GM18907 (cell line): ENCODE results near the gene HMGXB3.

ENCODE experiments used
- ATAC-seq: cut with Tn5 transposase; IDR thresholded peaks from one replicate; pipeline ENCODE4 v1.9.1; 2021; ENCODE audit warnings: mild to moderate bottlenecking, moderate library complexity; ENCODE audit not compliant: unreplicated experiment

HMGXB3 gene

DNA sequence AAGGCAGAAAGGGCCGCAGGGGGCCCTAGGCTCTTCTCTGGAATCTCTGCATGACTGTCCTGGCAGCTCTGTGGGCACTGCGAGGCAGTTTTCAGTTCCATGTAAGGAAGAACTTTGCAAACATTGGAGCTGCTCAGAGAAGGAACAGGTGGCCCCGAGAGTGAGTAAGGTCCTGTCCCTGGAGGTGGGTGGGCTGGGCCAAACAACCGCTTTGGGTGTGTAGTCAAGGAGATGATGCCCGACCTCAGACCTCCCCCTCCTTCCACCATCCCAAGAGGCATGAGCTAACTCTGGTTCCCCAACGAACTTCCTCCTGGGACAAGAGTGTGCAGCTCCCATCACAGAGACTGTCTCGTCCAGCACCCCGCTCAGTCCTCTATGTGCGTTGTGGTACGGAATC is 65.3 kb downstream of the HMGXB3 start:
- ATAC-seq = no peak

DNA sequence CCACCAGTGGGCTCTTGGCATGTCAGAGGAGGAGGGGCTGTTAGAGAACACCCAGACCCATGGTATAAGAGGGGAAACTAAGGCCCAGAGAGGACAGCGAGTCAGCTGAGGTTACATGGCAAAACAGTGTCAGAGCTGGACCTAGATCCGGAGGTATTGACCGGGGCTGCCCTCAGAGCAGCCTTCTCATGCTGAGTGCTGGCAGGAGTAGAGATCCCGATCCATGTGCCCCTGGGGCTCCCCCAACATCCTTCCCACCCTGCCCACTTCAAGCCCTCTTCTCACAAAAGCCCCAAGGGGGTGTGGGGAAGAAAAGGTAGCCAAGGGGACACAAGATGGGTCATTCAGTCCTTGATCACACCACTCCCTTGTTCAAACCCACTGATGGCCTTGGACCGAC is 65.9 kb downstream of the HMGXB3 start:
- no peak for ATAC-seq

DNA sequence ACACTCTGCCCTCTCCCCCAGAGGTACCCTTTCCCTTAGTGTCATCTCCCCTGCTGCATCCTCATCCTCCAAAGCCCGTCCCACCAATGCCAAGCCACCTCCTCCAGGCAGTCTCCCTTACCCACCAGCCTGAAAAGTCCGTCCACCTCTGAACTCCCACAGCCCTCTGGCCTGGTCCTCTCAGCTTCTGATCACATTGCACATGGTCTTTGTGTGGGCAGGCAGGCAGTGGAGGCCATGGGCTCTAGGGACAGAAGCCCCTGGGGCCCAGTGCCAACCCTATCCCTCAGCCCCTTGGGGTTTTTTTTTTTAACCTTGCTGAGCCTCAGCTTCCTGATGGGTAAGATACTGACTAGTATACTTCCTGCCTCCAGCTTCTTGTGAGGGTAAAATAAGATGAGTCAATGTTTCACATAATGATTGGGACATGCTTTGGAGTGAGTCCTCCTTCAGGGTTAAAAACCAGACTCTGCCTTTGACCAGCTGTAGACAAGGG is 66.4 kb downstream of the HMGXB3 start:
- ATAC-seq = peak; percentile 62

DNA sequence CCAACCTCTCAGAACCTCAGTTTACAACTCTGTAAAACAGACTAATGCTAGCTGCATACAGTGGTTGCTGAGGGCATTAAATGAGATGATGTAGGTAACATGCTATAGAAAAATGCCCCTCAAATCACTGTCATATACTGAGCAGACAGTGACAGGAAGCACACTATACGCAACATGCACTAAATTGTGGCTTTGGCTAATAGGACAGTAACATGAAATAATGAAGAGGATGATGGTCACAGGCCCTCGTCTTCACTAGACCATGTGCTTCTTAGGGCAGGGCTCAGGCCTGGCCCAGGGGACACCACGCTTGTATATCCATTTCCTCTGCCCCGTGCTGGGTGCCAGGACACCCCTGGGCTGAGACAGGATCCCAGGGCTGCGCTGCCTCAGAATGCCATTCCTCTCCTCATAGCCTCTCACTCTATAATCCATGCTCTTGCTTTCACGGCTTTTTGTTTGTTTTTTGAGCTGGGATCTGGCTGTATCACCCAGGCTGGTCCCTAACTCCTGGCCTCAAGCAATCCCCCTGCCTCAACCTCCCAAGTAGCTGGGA is 66.9 kb downstream of the HMGXB3 start:
- peak; percentile 35 for ATAC-seq

DNA sequence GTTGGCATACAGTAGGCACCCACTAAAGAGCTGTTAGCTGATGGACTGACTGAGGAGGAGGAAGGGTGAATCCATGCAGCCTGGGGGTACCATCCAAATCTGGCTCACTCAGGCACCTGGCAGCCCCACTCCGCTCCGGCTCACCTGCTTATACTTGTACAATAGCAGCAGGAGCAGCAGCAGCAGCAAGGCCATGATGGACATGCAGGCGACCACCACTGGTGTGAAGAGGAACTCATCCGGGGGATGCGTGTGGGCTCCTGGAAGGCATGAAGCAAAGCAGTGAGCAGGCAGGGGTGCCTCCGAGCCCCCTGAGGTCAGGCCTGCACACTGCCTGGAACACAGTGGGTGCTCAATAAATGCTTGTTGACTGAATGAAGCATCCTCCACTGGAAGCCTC is 67.5 kb downstream of the HMGXB3 start:
- no peak for ATAC-seq

DNA sequence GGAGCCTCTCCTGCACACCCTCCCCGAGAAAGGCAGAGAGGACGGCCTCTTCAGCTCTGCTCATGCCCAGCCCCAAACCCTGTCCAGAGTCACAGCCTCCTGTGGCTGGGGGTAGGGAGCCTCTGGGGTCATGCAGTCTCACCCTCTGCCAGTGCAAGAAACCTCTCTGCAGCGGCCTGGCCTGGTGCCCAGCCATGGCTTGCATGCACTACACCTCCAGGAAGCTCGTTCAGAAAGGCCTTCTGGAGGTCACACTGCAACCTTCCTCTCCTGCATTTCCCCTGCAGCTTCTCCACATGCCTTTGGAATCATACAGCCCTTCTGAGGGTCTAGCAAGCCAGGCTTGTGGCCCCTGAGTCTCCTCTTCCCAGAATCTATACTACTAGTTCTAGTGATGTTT is 67.9 kb downstream of the HMGXB3 start:
- ATAC-seq = no peak

DNA sequence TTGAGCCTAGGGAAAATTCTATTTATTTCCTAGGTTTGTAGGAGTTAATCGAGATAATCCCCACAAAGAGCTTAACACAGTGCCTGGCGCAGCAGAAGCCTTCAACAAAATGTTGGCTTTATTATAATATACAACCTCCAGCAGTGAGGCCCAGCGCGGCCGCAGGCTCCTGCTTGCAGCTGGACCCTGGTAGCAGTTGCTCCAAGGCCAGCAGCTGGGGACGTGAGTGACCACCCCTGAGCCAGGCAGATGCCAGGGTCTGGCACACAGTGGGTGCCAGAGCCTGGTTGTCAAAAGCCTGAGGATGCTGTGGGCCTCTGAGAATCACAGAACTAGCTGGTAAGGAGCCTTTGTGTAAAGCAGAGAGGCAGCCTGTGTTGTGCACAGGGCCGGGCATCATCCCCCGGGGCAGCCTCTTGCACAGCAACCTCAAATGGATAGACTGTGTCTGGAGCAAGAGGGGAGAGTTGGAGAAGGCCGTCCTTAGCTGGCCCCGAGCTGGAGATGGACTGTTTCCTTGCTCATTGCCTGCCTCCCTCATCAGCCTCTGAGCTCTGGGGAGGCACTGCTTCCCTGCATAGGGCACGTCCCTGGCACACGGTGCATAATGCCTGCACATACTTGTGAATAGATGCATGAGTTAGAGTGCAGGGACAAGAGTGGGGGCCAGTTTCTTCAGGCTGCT is 68.6 kb downstream of the HMGXB3 start:
- ATAC-seq = no peak

DNA sequence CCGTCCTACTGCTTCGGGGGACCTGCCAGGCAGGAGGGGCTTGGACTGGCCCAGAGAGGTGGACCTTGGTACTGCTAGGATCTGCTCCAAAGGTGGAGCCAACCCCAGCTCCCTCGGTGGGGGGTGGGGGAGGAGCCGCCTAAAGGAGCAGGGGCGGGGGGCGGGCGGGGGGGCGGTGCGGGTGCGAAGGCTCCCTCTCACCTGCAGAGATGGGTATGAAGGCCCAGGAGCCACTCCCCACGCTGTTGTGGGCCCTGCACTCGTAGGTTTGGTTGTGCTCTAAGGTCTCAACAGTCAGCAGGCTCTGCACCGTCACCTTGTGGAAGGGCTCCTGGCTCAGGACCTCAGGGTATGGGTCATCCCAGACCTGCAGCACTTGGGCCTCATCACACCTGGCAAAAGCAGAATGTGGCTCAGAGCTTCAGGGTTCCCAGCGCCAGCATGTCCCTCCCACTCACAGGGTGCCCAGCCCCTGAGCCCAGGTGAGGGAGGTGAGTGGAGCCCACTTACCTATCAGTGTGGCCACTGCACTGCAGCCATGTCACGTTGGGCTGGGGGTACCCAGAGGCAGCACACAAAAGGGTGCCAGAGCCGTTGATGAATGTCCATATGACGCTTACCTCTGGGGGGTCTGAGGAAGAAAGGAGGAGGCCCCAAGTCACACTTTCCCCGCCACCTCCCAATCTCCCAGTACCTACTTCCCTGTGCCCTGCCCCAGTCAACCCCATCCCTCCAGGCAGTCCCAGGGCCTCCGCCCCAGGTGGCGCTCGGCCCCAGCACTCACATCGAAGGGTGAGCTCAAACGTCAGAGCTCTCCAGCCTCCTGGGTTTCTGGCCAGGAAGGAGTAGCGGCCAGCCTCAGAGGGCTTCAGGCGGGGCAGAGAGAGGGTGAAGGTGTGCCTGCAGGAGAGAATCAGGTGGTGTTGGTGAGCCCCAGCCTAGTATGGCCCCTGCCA is 69.4 kb downstream of the HMGXB3 start:
- no peak for ATAC-seq

DNA sequence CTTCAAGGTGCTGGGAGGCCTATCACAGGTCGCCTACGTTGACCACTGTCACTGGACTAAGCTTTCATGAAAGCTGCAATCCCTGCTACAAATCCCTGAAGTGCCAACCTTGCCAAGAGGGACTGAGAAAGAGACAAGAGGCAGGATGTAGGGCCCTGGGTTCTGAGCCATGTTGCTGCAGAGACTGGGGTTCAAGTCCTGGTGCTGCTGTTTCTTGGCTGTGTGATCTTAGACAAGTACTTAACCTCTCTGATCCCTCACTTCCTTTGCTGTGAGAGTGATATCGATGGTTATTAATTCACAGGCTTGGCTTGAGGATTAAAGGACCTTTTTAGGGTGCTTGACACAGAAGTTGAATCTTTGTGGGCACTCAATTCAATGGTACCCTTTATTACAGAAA is 70.3 kb downstream of the HMGXB3 start:
- ATAC-seq = no peak

DNA sequence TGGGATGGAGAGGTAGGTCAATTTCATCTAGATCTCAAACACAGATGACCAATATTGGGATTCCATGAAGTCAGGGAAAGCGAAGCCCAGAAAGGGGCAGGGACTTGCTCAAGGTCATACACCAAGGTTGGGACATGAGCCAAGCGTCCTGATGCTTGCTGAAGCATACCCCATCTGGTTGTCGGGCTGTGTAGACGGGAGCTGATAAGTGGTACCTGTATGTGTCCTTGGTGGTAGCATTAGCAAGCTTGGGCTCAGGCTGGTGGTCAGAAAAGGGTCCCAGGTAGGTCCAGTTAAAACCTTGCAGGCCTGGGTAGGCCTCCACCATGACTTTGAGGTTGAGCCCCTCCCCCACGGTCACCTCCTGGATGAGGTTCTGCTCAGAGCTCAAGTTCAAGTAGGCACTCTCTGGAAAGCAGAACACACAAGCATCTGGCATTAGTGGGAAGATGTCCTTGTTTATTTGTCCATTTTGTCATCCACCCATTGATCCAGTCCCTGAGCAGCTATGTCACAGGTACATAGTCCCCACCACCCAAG is 72.6 kb downstream of the HMGXB3 start:
- ATAC-seq = no peak

DNA sequence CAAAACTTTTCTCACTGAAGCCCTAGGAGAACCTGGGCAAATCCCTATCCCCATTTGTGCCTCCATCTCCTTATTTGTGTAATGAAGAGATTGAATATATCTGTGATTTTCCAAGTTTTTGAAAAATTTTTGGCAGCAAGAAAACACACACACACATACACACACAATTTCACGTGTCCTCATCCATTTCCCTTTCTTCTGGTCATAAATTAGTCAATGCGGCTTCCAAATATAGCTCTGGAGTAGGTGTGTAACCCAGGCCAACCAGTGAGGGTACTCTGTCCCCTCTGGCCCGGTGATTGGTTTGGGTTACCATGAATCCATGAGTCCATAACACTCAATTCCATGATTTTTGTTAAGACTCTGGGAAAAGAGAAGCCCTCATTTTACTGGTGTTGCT is 73.1 kb downstream of the HMGXB3 start:
- ATAC-seq = no peak

DNA sequence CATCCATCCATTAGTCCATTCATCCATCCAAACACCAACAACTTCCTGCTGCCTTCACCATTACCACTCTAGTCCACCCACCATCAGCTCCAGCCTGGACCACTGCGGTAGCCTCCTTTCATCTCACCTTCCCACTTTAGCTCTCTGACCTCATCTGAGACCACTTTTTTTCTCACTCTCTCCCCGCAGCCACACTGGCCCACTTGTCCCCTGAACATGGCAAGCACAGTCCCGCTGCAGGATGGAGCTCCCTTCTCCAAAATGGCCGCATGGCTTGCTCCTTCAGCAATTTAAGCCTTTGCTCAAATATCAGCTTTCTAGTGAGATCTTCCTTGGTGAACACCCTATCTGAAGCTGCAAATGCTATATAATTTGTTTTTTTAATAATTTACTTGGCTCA is 74.7 kb downstream of the HMGXB3 start:
- ATAC-seq = no peak

DNA sequence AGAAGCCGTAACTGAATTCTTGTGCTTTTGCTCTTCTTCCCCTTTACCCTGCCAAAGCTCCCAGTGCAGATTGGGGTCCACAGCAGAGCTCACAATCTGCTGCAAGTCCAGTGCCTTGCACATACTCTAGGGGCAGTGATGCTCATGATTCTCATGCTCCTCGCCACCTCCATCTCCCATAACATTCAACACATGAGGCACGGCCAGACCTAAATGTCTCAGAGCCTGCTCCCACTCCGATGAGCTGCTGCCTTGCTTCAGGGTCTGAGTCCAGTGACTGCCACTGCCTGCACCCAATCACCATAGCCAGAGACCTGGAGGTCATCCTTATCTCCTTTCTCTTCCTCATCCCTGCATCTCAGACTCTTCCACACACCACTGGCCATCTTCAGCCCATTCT is 75.3 kb downstream of the HMGXB3 start:
- ATAC-seq = no peak

DNA sequence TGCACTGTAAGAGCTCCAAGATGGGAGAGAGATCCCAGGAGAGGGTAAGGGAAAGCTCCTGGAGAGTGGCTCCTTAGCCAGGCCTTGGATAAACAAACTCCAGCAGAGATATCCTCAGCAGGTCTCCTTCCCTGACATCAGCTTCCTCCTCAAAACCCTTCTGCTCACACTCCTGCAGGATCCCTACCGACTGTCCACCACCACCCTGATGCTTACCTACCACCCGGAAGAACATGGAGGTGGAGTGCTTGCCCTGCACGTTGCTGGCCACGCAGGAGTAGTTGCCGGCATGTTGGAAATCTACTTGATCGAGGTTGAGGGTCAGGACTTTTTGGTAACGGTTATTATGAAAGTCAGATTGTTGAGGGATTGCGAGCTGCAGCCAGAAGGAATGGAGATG is 76.5 kb downstream of the HMGXB3 start:
- ATAC-seq = no peak

DNA sequence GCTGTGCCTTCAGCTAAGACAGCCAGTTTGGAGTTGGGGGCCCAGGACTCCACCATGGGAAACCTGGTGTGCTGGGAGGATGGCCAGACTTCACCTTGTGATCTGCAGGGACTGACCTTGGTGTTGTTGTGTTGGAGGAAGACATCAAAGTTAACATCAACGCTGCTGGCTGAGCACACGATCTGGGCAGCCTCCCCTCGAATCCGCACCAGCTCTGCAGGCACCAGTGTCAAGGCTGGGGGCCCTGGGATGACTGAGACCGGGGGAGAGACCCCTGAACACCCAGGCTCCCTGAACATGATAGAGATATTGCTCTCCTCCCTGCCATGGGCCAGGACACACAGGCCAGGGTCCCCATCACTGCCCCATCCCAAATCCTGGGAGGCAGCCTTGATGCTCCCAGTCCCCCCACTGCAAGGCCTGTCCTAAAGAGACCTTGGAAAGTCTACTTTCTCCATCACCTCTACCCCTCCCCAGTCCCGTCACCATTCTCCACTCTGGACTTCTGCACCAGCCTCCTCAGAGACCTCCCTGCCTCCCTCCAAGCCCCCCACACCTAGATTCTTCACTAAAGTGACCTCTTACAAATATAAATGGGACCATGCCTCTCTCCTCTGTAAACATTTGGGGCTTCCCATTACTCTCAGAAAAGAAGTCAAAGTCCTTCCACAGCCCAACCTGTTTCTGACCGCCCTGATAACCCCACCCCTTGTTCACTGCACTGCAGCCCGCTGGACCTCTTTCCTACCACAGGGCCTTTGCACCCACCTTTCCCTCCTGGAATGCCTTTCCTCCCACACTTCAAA is 77.7 kb downstream of the HMGXB3 start:
- ATAC-seq = no peak

DNA sequence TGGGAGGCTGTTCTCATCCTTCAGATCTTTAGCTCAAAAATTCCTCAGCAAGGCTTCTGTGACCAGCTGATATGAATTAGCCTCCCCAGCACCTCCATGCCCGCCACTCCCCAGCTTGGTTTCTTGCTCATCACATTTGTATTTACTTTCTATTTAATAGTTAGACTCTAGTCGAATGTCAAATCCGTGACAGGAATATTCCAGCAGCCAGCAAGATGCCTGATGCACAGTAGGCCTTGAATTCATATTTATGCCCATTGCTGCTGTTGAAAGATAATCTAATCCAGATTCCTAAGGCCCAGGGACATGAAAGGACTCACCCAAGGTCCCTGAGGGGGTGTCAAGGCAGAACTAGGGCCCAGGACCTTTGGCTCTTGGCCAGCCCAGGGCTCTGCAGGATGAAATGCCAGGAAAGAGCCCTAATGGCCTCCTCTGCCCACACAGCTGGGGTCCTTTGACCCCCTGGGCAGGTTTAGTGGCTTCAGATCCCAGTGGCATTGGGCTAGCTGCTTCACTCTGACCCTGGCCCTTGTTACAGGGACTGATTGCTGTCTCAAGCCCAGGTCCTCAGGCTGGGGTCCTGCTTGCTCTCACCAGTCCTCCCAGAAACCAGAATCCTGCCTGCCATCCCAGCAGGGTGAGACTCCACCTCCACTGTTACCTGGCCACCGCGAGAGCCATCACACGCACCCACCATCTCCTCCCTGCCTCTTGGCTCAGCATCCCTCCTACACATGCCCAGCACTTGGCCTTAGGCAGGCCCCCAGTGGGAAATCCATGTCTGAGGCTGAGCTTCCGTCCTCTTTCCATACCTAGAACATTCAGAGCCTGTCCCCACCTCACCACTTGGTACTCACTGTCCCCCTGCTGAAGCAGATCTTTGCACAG is 78.5 kb downstream of the HMGXB3 start:
- ATAC-seq = no peak

DNA sequence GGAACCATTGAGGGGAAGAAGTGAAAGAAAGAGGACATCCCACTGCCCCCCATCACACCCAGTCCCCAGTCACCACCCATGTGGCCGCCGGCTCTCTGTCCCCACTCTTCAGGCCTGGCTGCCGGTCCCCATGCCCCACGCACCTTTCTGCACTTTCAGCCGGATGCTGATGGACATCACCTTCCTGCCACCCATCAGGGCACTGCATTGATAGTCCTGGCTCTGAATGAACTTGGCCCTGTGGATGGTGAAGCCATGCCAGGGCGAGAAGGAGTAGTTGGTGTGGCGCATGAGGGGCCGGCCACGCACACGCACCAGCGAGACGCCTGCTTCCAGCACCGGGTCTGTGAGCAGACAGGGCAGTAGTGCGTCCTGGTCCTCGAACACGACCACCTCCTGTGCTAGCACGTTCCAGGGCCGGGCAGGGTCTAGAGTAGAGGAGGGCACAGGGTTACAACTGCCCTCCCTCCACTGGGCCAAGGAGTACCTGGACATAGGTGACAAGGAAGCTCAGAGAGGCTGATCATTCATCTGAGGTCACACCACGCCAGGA is 79.4 kb downstream of the HMGXB3 start:
- ATAC-seq = no peak

DNA sequence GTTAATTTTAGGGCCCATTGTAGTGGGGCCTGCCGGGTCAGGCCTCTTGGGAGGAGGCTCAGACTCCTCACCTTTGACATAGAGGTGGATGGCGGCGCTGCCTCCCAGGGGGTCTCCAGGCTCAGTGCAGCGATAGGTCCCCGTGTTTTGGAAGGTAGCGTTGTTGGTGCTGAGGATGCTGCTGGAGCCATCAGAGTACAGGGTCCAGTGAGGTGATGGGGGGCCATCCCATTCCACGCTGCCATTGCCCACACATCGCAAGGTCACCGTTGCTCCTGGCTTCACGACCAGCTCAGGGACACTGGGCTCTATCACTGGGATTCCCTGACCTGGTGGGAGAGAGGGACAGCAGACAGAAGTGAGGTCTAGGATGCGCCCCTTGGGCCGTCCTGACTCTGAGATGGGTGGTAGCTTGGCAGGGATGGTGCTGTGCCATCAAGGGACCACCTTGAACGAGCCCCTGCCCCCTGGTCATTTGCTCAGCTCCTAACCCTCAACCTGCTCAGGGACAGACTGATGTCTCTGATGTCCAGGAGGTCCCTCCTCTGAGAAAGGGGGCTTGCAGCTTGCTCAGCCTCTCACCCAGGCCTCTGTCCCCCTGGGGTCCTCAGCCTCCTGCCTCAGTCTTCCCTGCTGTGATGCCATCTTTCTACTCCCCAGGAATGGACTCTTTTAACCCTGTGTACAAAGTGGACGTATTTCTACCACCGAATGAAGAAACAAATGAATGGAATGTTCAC is 80.3 kb downstream of the HMGXB3 start:
- ATAC-seq = no peak
